Mucosa of descending colon (tissue), 3 donors: ENCODE measurements around the gene GSTK1. TPM values are rescaled to one million over a fixed set of nuclear protein-coding genes. Genes with fewer than 3 reads are reported as not detected.

Experiments used
- ATAC-seq: fragments of 200-7000 bp; cut with Tn5 transposase; one replicate; pipeline ENCODE4 v1.9.1; 2020; ENCODE audit warnings: mild to moderate bottlenecking, moderate library complexity
- DNase-seq, 3 donors: peaks; one replicate each; pipeline ENCODE4 v3.0.0-alpha.2; 2020
- H3K36me3 ChIP-seq: fragments of 200-600 bp; one replicate; pipeline ENCODE4 v1.8.0; 2021; ENCODE audit warnings: low read depth, mild to moderate bottlenecking
- H3K4me1 ChIP-seq: fragments of 200-600 bp; one replicate; pipeline ENCODE4 v1.8.0; 2021; ENCODE audit warnings: low read depth, mild to moderate bottlenecking
- H3K4me3 ChIP-seq: fragments of 200-600 bp; one replicate; pipeline ENCODE4 v1.8.0; 2021; ENCODE audit warnings: mild to moderate bottlenecking
- H3K9me3 ChIP-seq: fragments of 200-600 bp; one replicate; pipeline ENCODE4 v1.8.0; 2021; ENCODE audit warnings: mild to moderate bottlenecking
- CTCF ChIP-seq: fragments of 200-600 bp; IDR thresholded peaks from one replicate; pipeline ENCODE4 v1.8.0; 2022; ENCODE audit warnings: antibody characterized with exemption, mild to moderate bottlenecking
- intact Hi-C, 2 donors: fragments of 100-400 bp; cut with DNase I in 1 of 2; cut with micrococcal nuclease in 1 of 2; formaldehyde crosslinking; loops; one replicate each; pipeline versions ENCODE4 v1.11.0 to v1.11.1; 2022; cut with DNase I, micrococcal nuclease
- total RNA-seq, 3 donors: library from RNA; stranded (reverse); fragmentation: NEBNext Ultra II Directional in 2 of 3; extraction: Animal tissue kit (Norgen Biotek cat#: 25700) in 2 of 3; gene quantifications; one replicate each; pipeline versions ENCODE4 v1.2.1 to v1.2.4, GENCODE V29; 2021 to 2023
- donor health status: DM: no; HTN: no; CAD: no; lungs with moderate emphysema.
- donor health status: DM: no; HTN: no; CAD: no.
- donor health status: DM: no; HTN: yes; CAD: no.

Gene GSTK1
- total RNA-seq, 3 donors from 2014 or later, result 193 to 363 (median 355) TPM

- ATAC-seq (no peak), DNase-seq (no peak)
- Histone ChIP-seq H3K4me3 (no peak overlapping the region), H3K9me3 (no peaks in the 10 kb centered on the region), H3K36me3 (no peaks in the 10 kb centered on the region), H3K4me1 (peaks cover 40% of the 10 kb centered on the region)
- no peak for TF ChIP-seq CTCF
- intact Hi-C loops, result no loop called here
Measured at GRCh38 chr7:143282124-143282523, 18.9 kb downstream of the GSTK1 start.

- Histone ChIP-seq H3K4me1 (peaks cover 46% of the 10 kb centered on the region), H3K36me3 (no peaks in the 10 kb centered on the region), H3K9me3 (no peaks in the 10 kb centered on the region), H3K4me3 (no peak overlapping the region)
- intact Hi-C loops, result no loop called here
- DNase-seq (peak in 2 of 3 donors; percentile 60 to 62), ATAC-seq (peak; percentile 25)
- no peak for TF ChIP-seq CTCF
Measured at GRCh38 chr7:143283381-143283780, 20.1 kb downstream of the GSTK1 start.

GRCh38 chr7:143284591-143285469, 21.6 kb downstream of the GSTK1 start, which contains the start of gene TMEM139:
TMEM139 (plus strand) TSS chr7:143284958; CDS start chr7:143285958, 1,000 bp downstream.
- ATAC-seq (peak; percentile 66), DNase-seq (peak; percentile 82 to 87 (median 83))
- Histone ChIP-seq H3K4me1 (peaks cover 48% of the 10 kb centered on the region), H3K9me3 (no peaks in the 10 kb centered on the region), H3K36me3 (no peaks in the 10 kb centered on the region), H3K4me3 (no peak within 1 kb of the TSS)
- intact Hi-C loops, result no loop called here
- TF ChIP-seq CTCF, result no peak

GRCh38 chr7:143285470-143285778, 22.2 kb downstream of the GSTK1 start:
- intact Hi-C loops, result no loop called here
- no peak for TF ChIP-seq CTCF
- peak; percentile 76 to 83 (median 80) for DNase-seq
- Histone ChIP-seq H3K9me3 (no peaks in the 10 kb centered on the region), H3K4me3 (no peak overlapping the region), H3K36me3 (no peaks in the 10 kb centered on the region), H3K4me1 (peaks cover 48% of the 10 kb centered on the region)
- ATAC-seq, result peak; percentile 47

GRCh38 chr7:143285806-143286521, 22.7 kb downstream of the GSTK1 start:
- H3K4me3 ChIP-seq, result no peak overlapping the region
- TF ChIP-seq CTCF, result no peak
- ATAC-seq (no peak), DNase-seq (no peak)
- no peaks in the 10 kb centered on the region for H3K9me3 ChIP-seq
- intact Hi-C loops, result no loop called here
- H3K4me1 ChIP-seq, result peaks cover 54% of the 10 kb centered on the region
- no peaks in the 10 kb centered on the region for H3K36me3 ChIP-seq
